SK-N-DZ (cell line): ENCODE results near the gene PIK3R2. TPM values are rescaled to one million over a fixed set of nuclear protein-coding genes. Genes with fewer than 3 reads are reported as not detected.
"Not testable (repeated sequence)": the region's sequence is repeated elsewhere in the genome, so short reads cannot be mapped to it uniquely, and the experiment has no call there.

ENCODE experiments used
- DNase-seq: peaks from one replicate; pipeline ENCODE4 v3.0.0-alpha.2; 2015; ENCODE audit warnings: low spot score
- polyA plus RNA-seq, 2 experiments: library from polyadenylated mRNA; depleted of rRNA; stranded (reverse); fragments of >200 nt; gene quantifications; 2 replicates each; pipeline ENCODE4 v1.2.3, GENCODE V29; 2014

Gene PIK3R2
- 24.1 and 30.3 TPM in 2 replicates for polyA plus RNA-seq (2014; cell fraction: cytosol; rRNA removed)
- polyA plus RNA-seq (2014; cell fraction: nucleus; rRNA removed): 17.4 and 26.3 TPM in 2 replicates

GRCh38 chr19:18152817-18153555, at the start of gene PIK3R2:
Gene PIK3R2, plus strand, starts transcription at chr19:18153163. Its CDS starts 2,717 bp downstream, at chr19:18155880.
- peak; percentile 98 for DNase-seq

- no peak for DNase-seq
Observed at GRCh38 chr19:18104793-18105131, 48.2 kb upstream of the PIK3R2 start.

- not testable (repeated sequence) for DNase-seq
Observed at GRCh38 chr19:18105259-18105658, 47.7 kb upstream of the PIK3R2 start.

GRCh38 chr19:18107235-18107634, 45.7 kb upstream of the PIK3R2 start:
- no peak for DNase-seq

- no peak for DNase-seq
Observed at GRCh38 chr19:18108897-18109296, 44.1 kb upstream of the PIK3R2 start.

- DNase-seq: no peak
Observed at GRCh38 chr19:18109341-18109732, 43.6 kb upstream of the PIK3R2 start.

GRCh38 chr19:18109733-18110608, 43.0 kb upstream of the PIK3R2 start:
- DNase-seq: no peak

GRCh38 chr19:18110609-18111232, 42.2 kb upstream of the PIK3R2 start:
- no peak for DNase-seq

GRCh38 chr19:18112989-18113478, 39.9 kb upstream of the PIK3R2 start:
- peak; percentile 76 for DNase-seq

- no peak for DNase-seq
Observed at GRCh38 chr19:18113827-18114226, 39.1 kb upstream of the PIK3R2 start.

- DNase-seq: no peak
Observed at GRCh38 chr19:18114483-18114882, 38.5 kb upstream of the PIK3R2 start.

- no peak for DNase-seq
Observed at GRCh38 chr19:18117364-18117691, 35.6 kb upstream of the PIK3R2 start.

GRCh38 chr19:18117692-18118378, 35.1 kb upstream of the PIK3R2 start:
- peak; percentile 73 for DNase-seq

- no peak for DNase-seq
Observed at GRCh38 chr19:18118420-18119012, 34.4 kb upstream of the PIK3R2 start.

GRCh38 chr19:18119013-18119716, 33.8 kb upstream of the PIK3R2 start:
- no peak for DNase-seq

- DNase-seq: no peak
Observed at GRCh38 chr19:18119717-18120105, 33.3 kb upstream of the PIK3R2 start.

GRCh38 chr19:18120127-18120526, 32.8 kb upstream of the PIK3R2 start:
- DNase-seq: no peak

- DNase-seq: no peak
Observed at GRCh38 chr19:18121166-18121565, 31.8 kb upstream of the PIK3R2 start.

GRCh38 chr19:18122424-18122823, 30.5 kb upstream of the PIK3R2 start:
- DNase-seq: no peak
